Measurements from ENCODE around the gene TMEM97.

Gene TMEM97

GRCh38 chr17:28357061-28357900 lies 38.3 kb downstream of the TMEM97 start, which contains the start of gene POLDIP2:
Gene POLDIP2, minus strand, starts transcription at chr17:28357527. Its CDS starts 79 bp downstream, at chr17:28357448.
- peak; percentile 87 for DNase-seq (ENCODE audit: low read depth, low spot score)
- H3K4me3 ChIP-seq (ENCODE audit: low read length) = peak within 1 kb of the TSS; percentile 84

DNA sequence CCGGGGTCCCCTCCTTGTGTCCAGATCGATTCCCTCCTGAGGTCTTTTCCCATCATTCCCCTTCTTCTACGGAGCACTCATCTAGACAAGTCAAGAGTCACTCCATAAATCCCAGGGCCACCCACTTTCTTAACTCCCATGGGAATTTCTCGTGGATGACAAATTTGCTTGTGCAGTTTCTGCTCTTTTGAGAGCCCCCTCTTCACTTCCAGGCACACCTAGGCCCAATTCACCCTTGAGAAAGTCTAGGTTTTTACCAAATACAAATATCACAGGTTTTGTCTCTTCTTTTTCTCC lies 38.8 kb downstream of the TMEM97 start:
- DNase-seq (ENCODE audit: low read depth, low spot score) = no peak
- H3K4me3 ChIP-seq (ENCODE audit: low read length) = peak overlapping the region; percentile 84

- DNase-seq (ENCODE audit: low read depth, low spot score) = no peak
- H3K4me3 ChIP-seq (ENCODE audit: low read length) = no peak overlapping the region
These were observed 44.2 kb downstream of the TMEM97 start for GRCh38 chr17:28363186-28363585.

DNA sequence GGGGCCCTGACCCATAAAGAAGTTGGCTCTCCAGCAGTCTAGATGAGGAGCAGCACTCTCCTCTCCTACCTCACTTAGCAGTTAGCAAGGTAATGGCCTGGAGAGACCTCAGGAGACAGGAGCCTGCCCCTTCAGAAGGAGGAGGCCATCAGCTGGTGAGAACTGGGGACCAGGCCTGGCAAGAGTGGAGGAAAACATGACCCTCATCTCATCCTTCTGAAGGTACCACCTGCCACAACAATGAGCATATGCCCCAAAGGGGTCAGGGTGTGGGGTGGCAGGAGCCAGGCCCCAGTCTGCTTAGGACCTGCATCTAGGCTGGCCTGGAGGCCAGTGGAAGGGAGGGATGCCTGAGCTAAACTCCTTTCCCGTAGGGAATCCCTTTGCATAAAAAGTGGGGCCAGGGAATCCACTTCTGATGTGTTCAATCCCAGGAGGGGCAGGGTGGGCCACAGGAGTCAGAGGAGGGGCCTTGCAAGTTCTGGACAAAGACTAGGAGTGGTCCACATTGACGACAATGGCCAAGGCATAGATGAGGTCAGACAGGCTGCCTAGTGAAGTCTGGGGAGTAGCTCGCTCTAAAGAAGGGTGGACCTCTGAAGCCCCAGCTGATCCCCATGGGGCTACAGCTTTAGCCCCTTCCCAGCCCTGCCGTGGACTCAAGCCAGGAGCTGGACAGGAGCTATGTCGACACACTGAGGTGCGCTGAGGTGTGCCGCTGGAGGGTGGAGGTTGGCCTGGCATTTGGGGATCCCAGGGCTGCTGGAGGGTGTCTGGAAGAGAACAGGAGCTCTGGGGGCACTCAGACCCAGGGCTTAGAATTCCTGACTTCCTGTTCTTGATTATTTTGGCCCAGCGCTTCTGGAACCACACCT lies 45.0 kb downstream of the TMEM97 start:
- DNase-seq (ENCODE audit: low read depth, low spot score) = no peak
- H3K4me3 ChIP-seq (ENCODE audit: low read length) = no peak overlapping the region

DNA sequence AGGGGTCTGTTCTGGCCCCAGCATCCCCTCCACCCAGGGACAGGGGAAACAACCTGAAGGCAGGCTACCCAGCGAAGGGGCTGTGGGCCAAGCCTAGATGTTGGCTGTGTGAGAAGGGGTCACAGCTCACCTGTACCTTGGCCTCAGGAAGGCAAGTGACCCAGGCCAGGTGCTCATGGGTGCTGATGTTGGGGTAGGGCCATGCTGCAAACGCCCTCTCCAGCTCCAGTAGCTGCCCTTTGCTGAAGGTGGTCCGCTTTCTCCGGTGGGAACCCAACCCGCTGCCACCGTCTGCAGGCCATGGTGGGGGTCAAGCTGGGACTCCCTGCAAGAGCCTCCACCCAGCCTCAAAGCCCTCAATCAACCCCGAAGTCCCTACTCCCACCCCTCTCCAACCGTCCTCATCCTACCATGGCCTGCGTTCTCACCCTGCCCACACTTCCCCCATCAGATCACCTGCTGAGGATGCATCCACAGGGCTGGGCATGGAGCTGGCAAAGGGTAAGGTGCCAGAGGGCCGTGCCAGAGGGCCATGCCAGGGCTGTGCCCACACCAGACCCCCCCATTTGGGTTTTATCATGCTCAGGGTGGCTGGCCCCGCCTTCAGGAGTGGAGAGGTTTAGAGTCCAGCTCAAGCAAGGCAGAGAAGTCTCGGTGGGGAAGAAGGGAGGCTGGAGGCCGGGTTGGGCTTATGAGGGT lies 45.8 kb downstream of the TMEM97 start, which contains the start of gene SEBOX:
Gene SEBOX, minus strand, starts transcription at position 535 of the 699 bp plus-strand sequence. Its CDS starts 48 bp downstream, at position 487.
- H3K4me3 ChIP-seq (ENCODE audit: low read length) = no peak within 1 kb of the TSS
- no peak for DNase-seq (ENCODE audit: low read depth, low spot score)

GRCh38 chr17:28365487-28365886 lies 46.5 kb downstream of the TMEM97 start:
- DNase-seq (ENCODE audit: low read depth, low spot score) = no peak

GRCh38 chr17:28366605-28367004 lies 47.6 kb downstream of the TMEM97 start:
- DNase-seq (ENCODE audit: low read depth, low spot score) = no peak
- no peak overlapping the region for H3K4me3 ChIP-seq (ENCODE audit: low read length)

More at GRCh38 chr17:28365487-28365886, 46.5 kb downstream of the TMEM97 start:
- no peak overlapping the region for H3K4me3 ChIP-seq (ENCODE audit: low read length)

DNA sequence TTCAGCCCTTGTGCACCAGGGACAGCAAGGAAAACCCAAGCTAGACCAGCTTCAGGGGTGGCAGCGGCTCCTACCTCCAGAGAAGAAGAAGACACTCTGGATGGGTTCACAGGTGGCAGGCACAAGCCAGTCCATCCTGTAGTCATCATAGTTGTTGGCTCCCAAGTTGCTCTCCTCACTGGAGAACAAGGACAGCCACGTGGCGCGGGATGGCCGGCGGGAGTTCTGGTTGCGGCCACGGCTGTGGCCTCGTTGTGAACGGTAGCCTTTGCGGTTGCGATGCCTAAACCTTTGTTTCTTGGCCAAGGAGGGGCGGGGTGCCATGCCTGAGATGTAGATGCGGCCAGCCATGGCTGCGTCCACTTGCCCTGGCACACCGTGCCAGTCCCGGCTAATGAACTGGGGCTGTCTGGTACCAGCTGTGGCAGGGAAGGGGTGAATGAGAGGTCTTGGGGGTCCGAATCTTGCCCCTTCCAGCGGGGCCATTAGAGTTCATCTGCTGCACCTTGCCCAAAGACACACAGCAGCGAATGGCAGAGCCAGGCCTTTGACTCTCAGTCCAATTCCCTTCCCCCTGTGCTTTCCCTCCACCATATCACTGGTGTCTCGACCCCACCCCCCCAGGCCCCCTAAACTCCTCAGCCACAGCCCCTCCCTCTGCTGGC lies 48.8 kb downstream of the TMEM97 start:
- no peak overlapping the region for H3K4me3 ChIP-seq (ENCODE audit: low read length)
- no peak for DNase-seq (ENCODE audit: low read depth, low spot score)

DNA sequence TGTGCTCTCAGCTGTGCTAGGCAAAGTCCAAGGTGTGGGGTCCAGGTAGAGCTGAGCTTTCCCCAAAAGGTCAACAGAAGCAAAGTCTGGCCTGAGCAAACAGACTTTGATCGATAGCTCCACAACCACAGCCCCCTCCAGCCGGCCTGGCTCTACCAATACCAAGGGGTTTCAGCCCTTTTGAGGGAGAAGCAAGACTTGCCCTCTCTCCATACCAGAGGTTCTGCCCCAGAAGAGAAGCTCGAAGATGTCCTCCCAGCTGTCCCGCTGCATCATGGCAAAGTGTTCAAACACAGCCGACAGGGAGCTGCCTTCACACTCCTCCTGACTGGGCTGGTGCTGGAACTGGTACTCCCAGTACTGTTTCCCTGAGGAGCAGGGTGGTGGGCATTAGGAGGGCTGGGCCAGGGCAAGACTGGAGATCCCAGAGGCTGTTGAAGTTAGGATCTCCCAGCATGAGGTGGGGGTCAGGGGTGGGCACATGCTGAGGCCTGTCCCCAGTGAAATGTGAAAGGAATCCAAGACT lies 49.4 kb downstream of the TMEM97 start:
- DNase-seq (ENCODE audit: low read depth, low spot score) = no peak
- H3K4me3 ChIP-seq (ENCODE audit: low read length) = no peak overlapping the region

DNA sequence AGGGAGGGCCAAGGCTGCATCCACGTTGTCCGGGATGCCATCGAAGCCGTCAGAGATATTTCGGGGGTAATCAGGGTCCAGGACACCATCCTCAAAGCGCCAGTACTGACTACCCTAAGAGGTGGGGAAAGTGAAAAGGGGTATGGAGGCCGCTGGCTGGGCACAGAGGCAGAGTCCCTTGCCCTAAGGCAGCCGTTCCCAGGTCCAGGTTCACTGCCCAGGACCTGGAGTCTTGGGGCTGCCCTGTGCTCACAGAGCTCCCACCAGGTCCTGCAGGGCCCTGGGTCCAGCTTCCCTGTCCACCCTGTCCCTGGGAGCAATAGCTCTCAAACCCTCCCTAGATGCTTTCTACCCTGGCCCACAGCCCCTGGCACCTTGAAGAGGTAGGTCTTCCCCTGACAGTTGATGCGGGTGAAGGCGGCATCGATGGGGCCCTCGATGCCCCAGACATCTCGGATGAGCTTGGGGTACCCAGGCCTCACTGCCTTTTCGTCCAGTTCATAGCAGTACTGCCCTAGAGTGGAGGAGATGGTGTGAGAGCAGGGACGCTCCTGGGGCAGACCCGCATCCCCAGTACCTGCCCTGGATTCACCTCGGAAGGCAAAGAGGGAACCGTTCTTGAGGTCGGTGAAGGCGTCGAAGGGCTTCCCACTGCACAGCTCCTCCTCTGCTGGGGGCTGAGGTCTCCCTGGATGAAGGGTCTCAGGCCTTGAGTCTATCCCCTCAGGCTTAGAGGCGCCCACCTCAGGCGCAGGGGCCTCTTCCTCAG lies 50.1 kb downstream of the TMEM97 start:
- no peak for DNase-seq (ENCODE audit: low read depth, low spot score)
- H3K4me3 ChIP-seq (ENCODE audit: low read length) = no peak overlapping the region

GRCh38 chr17:28369684-28370034 lies 50.7 kb downstream of the TMEM97 start:
- no peak for DNase-seq (ENCODE audit: low read depth, low spot score)
- no peak overlapping the region for H3K4me3 ChIP-seq (ENCODE audit: low read length)

- no peak for DNase-seq (ENCODE audit: low read depth, low spot score)
- H3K4me3 ChIP-seq (ENCODE audit: low read length) = peak within 1 kb of the TSS; percentile 71
These were observed 51.2 kb downstream of the TMEM97 start, which contains the start of gene VTN for GRCh38 chr17:28370035-28370743. Gene VTN, minus strand, starts transcription at chr17:28370307. Its CDS starts 104 bp downstream, at chr17:28370203.

DNA sequence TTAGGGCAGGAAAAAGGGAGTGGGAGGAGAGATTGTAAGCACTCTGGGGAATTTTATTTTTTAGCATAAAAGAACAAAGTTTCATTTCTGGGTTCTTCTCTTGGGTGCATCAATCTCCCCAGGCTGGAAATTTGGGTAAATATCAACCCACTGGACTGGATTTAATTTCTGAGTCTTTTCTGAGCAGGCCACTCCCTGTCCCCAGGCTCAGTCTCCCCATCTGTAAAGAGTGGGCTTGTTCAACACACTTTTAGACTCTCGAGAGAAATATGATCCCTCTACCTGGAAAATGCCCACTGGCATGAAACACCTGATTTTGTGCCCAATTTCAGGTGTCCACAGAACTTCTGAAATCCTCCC lies 51.7 kb downstream of the TMEM97 start:
- DNase-seq (ENCODE audit: low read depth, low spot score) = no peak
- peak overlapping the region; percentile 71 for H3K4me3 ChIP-seq (ENCODE audit: low read length)

- H3K4me3 ChIP-seq (ENCODE audit: low read length) = peak within 1 kb of the TSS; percentile 71
- DNase-seq (ENCODE audit: low read depth, low spot score) = peak; percentile 75
These were observed 52.5 kb downstream of the TMEM97 start, which contains the start of gene SARM1 for GRCh38 chr17:28371245-28372202. Gene SARM1, plus strand, starts transcription at chr17:28371694. Its CDS starts 339 bp downstream, at chr17:28372033.

- peak overlapping the region; percentile 71 for H3K4me3 ChIP-seq (ENCODE audit: low read length)
- DNase-seq (ENCODE audit: low read depth, low spot score) = no peak
These were observed 53.4 kb downstream of the TMEM97 start for GRCh38 chr17:28372203-28372944.

DNA sequence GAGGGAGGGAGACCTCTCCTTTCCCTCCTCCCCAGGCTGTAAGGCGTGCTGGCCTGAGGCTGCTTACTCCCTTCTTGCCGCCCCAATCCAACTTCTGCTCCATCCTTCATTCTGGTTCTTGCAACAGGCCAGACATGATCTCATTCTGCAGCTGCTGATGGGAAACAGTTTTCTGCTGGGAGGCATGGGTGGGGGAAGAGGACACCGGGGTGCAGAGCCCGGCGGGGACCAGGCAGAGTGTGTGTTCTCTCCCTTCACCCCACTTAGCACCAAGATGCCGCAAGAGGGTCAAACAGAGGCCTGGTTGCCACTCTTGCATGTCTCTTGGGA lies 53.9 kb downstream of the TMEM97 start:
- H3K4me3 ChIP-seq (ENCODE audit: low read length) = no peak overlapping the region
- DNase-seq (ENCODE audit: low read depth, low spot score) = no peak

Measured in Jurkat, Clone E6-1 (cell line).